PFSK-1 (cell line): ENCODE results near the gene MLXIPL. TPM values are rescaled to one million over a fixed set of nuclear protein-coding genes. Genes with fewer than 3 reads are reported as not detected.

Source experiments
- FOXP2 ChIP-seq: optimal IDR thresholded peaks from 2 replicates; pipeline ENCODE3; 2011; ENCODE audit warnings: borderline replicate concordance, control low read depth, inconsistent platforms; ENCODE audit not compliant: insufficient read depth; ENCODE audit errors: extremely low read length, extremely low read depth
- POLR2AphosphoS5 ChIP-seq: IDR thresholded peaks from 2 replicates; pipeline ENCODE4 v1.6.1; 2012; ENCODE audit warnings: low read depth, mild to moderate bottlenecking, control low read depth, low read length, moderate library complexity
- SIN3A ChIP-seq: IDR thresholded peaks from 2 replicates; pipeline ENCODE4 v1.6.1; 2012; ENCODE audit warnings: mild to moderate bottlenecking, low read length, moderate library complexity, borderline replicate concordance; ENCODE audit not compliant: insufficient read depth
- TAF1 ChIP-seq: IDR thresholded peaks from 2 replicates; pipeline ENCODE4 v1.6.1; 2012; ENCODE audit warnings: low read length, control low read depth, borderline replicate concordance; ENCODE audit not compliant: insufficient read depth
- polyA plus RNA-seq: library from polyadenylated mRNA; unstranded; fragments of >200 nt; gene quantifications from one replicate; pipeline ENCODE4 v1.2.1, GENCODE V29; 2012; ENCODE audit warnings: low read depth, missing spikeins; ENCODE audit not compliant: insufficient read length
- TF ChIP-seq, protein P1 (sequence below), 2 experiments: IDR thresholded peaks; 2 replicates each; pipeline versions ENCODE4 v1.6.1 to v1.8.0; 2011 to 2012; ENCODE audit warnings: low read depth in 2 of 2, low read length in 2 of 2, control low read depth in 1 of 2, inconsistent platforms in 1 of 2, mild to moderate bottlenecking in 1 of 2, moderate library complexity in 1 of 2; ENCODE audit not compliant: insufficient read depth in 1 of 2

The MLXIPL gene
- 0.70 TPM for polyA plus RNA-seq

DNA sequence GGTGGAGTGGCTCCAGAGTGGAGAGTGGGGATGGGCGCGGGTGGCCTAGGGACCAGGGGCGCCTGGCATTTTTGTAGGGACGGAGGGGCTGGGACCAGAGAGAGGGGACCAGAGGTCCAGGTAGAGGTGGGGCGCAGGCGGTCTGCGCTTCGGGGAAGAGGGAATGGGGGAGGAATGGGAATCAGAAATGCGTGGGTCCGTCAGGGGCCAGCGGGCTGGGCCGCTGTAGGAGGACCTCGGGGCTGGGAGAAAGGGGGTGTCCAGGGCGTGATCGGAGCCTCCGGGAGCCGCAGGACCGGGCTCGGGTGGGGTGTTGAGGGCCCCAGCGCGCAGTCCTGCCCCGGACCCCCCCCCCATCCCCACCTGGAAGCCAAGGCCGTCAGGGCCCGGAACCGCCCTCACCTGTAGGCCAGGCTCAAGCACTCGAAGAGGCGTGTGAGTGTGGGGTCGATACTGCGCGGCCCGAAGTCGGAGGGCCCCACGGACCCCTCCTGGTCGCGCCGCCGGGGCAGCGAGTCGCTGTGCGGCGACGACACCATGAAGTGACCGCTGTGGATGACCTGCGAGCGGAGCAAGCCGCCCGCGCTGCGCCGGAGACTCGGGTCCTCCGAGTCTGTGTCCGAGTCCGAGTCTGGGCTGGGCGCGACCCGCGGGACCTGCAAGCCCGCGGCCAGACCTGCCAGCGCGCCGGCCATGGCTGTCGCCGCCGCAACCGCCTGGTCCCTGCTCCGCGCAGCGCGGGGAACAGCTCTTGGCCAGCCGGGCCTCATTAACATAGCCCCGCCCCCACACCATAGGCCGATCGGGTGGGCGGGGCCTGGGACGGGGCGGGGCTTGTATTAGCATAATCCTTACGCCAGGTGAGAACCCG lies at the start of gene MLXIPL:
Gene MLXIPL, minus strand, starts transcription at position 725 of the 871 bp plus-strand sequence. Its CDS starts 30 bp downstream, at position 695.
- TF ChIP-seq, protein P1, sequence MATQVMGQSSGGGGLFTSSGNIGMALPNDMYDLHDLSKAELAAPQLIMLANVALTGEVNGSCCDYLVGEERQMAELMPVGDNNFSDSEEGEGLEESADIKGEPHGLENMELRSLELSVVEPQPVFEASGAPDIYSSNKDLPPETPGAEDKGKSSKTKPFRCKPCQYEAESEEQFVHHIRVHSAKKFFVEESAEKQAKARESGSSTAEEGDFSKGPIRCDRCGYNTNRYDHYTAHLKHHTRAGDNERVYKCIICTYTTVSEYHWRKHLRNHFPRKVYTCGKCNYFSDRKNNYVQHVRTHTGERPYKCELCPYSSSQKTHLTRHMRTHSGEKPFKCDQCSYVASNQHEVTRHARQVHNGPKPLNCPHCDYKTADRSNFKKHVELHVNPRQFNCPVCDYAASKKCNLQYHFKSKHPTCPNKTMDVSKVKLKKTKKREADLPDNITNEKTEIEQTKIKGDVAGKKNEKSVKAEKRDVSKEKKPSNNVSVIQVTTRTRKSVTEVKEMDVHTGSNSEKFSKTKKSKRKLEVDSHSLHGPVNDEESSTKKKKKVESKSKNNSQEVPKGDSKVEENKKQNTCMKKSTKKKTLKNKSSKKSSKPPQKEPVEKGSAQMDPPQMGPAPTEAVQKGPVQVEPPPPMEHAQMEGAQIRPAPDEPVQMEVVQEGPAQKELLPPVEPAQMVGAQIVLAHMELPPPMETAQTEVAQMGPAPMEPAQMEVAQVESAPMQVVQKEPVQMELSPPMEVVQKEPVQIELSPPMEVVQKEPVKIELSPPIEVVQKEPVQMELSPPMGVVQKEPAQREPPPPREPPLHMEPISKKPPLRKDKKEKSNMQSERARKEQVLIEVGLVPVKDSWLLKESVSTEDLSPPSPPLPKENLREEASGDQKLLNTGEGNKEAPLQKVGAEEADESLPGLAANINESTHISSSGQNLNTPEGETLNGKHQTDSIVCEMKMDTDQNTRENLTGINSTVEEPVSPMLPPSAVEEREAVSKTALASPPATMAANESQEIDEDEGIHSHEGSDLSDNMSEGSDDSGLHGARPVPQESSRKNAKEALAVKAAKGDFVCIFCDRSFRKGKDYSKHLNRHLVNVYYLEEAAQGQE (IDR thresholded peaks at IDR 0.05; ENCODE audit: insufficient read depth in 1 of 2, low read depth in 2 of 2, low read length in 2 of 2), result no peak
- no peak for TF ChIP-seq TAF1
- TF ChIP-seq FOXP2, result no peak
- TF ChIP-seq POLR2AphosphoS5, result no peak
- TF ChIP-seq SIN3A, result no peak

DNA sequence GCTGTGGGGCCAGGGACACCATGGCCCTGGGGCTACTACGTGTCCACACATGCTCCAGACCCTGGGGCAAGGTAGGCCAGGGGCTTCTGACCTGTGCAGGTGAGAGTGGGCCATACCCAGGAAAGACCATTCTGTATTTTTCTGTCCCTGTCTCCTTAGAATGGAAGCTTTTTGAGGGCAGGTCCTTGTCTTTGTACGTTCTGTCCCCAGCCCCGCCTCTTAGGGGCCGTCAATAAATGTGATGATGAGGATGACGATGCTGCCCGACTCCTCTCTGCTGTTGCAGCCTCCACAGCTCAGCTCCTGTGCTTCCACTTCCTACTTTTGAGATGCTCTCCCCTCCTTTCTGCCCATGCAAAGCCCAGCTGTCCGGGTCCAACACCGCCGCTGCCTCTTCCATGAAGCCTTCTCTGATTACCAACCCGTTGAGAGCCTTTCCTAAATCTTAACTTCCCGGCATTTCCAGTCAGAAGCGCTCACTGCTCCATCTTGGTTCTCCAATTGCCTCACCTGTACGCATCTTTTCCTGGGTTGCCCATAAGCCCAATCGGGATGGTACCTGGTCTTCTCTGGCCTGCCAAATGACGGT lies 47.6 kb upstream of the MLXIPL start:
- TF ChIP-seq, protein P1 (IDR thresholded peaks at IDR 0.05; ENCODE audit: insufficient read depth in 1 of 2, low read depth in 2 of 2, low read length in 2 of 2), result no peak
- TF ChIP-seq SIN3A (no peak), FOXP2 (no peak), TAF1 (no peak)

- TF ChIP-seq FOXP2 (no peak), POLR2AphosphoS5 (no peak), SIN3A (no peak), TAF1 (no peak)
- TF ChIP-seq, protein P1 (IDR thresholded peaks at IDR 0.05; ENCODE audit: insufficient read depth in 1 of 2, low read depth in 2 of 2, low read length in 2 of 2), result no peak
These were observed 47.0 kb upstream of the MLXIPL start for GRCh38 chr7:73671322-73671661.

DNA sequence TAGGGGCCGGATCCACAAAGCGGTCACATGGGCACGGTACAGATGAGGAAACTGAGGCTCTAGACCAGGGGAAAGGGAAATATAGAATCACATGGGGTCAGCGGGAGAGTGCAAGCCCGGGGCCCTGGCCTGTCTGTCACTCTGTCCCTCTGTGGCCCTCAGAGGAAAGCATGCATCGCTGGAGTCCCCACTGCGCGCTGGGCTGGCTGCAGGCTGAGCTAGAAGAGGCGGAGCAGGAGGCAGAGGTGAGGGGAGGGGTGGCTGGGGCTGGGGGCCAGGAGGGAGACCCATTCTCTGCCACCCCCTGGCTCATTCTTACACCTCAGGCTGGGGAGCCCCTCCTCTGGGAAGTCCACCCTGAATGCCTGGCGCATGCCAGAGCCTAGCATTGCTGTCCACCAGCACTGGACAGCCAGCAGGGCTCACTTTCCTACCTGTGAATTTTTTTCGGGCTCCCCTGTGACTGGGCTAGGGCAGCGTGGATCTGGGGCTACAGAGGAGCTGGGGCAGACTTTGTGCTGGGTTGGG lies 45.6 kb upstream of the MLXIPL start:
- no peak for TF ChIP-seq FOXP2
- TF ChIP-seq POLR2AphosphoS5, result no peak
- TF ChIP-seq SIN3A, result no peak
- TF ChIP-seq, protein P1 (IDR thresholded peaks at IDR 0.05; ENCODE audit: insufficient read depth in 1 of 2, low read depth in 2 of 2, low read length in 2 of 2), result no peak
- no peak for TF ChIP-seq TAF1
